Activated naive CD4-positive, alpha-beta T cell treated with anti-CD3 and anti-CD28 coated beads for 36 hours (primary cell): ENCODE measurements around the gene TSPAN17. TPM values are rescaled to one million over a fixed set of nuclear protein-coding genes. Genes with fewer than 3 reads are reported as not detected.

Experiments
- CTCF ChIA-PET: fragments of 350-600 bp; sonication (Branson Sonifier 250); formaldehyde crosslinking; loops from one replicate; lab custom pipeline; 2021; ENCODE audit warnings: antibody characterized with exemption; lab: Charles Lee
- DNase-seq: peaks from one replicate; pipeline ENCODE4 v3.0.0-alpha.2; 2020
- H3K27ac Mint-ChIP-seq: one replicate; pipeline ENCODE4 v1.8.0; 2021; ENCODE audit warnings: mild to moderate bottlenecking, mixed read lengths
- H3K27me3 Mint-ChIP-seq: one replicate; pipeline ENCODE4 v1.8.0; 2021; ENCODE audit warnings: low read depth, mixed read lengths
- H3K36me3 Mint-ChIP-seq: one replicate; pipeline ENCODE4 v1.8.0; 2021; ENCODE audit warnings: low read depth, mixed read lengths
- H3K4me1 Mint-ChIP-seq: one replicate; pipeline ENCODE4 v1.8.0; 2021; ENCODE audit warnings: low read depth, mixed read lengths
- H3K4me3 Mint-ChIP-seq: one replicate; pipeline ENCODE4 v1.8.0; 2021; ENCODE audit warnings: mild to moderate bottlenecking, moderate library complexity, mixed read lengths
- H3K9me3 Mint-ChIP-seq: one replicate; pipeline ENCODE4 v1.8.0; 2021; ENCODE audit warnings: mixed read lengths
- intact Hi-C: fragments of 100-400 bp; cut with micrococcal nuclease; formaldehyde crosslinking; loops from one replicate; pipeline ENCODE4 v1.15.1; 2023
- total RNA-seq, 2 experiments: library from RNA; stranded (reverse); gene quantifications; one replicate each; pipeline ENCODE4 v1.2.3, GENCODE V29; 2021

TSPAN17 gene
- total RNA-seq, 2 experiments from 2014 or later: 17.2 to 17.4 TPM

DNA sequence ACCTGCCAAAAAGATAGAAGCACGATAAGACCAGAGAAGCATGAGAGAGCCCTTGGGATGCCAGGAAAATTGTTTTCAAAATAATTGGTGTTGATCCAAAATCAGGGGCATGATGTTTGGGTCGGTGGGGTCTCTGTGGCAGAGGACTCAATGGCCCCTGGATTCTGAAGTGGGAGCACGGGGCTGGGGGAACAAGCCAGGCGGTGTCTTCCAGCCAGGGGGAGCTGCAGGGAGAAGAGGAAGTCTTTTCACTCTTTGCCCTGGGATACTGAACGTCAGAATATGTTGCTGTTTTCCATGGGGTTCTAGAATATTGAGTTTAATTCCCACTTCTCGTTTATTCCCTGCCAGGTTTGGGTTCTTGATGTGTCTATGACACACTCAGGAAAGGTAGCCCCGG, 20.4 kb downstream of the TSPAN17 start:
- Mint-ChIP-seq H3K4me1 (no peaks in the 10 kb centered on the region), H3K36me3 (no peaks in the 10 kb centered on the region), H3K4me3 (no peak overlapping the region), H3K27me3 (peaks cover 14% of the 10 kb centered on the region), H3K27ac (no peak overlapping the region), H3K9me3 (no peaks in the 10 kb centered on the region)
- intact Hi-C loops: no loop called here
- DNase-seq: no peak
- CTCF ChIA-PET: interaction anchor here (1.3 kb wide), 1 partner anchor 9 kb away, joined by 6 read pairs; no protein-coding TSS in a partner anchor

- H3K4me3 Mint-ChIP-seq: no peak overlapping the region
- DNase-seq: no peak
- no peaks in the 10 kb centered on the region for H3K9me3 Mint-ChIP-seq
- H3K27me3 Mint-ChIP-seq: peaks cover 12% of the 10 kb centered on the region
- no peaks in the 10 kb centered on the region for H3K36me3 Mint-ChIP-seq
- CTCF ChIA-PET: interaction anchor here (2.3 kb wide), 1 partner anchor 10 kb away, joined by 16 read pairs; no protein-coding TSS in a partner anchor
- H3K4me1 Mint-ChIP-seq: no peaks in the 10 kb centered on the region
- intact Hi-C loops: no loop called here
- no peak overlapping the region for H3K27ac Mint-ChIP-seq
Measured at GRCh38 chr5:176670449-176670848, 23.2 kb downstream of the TSPAN17 start.

DNA sequence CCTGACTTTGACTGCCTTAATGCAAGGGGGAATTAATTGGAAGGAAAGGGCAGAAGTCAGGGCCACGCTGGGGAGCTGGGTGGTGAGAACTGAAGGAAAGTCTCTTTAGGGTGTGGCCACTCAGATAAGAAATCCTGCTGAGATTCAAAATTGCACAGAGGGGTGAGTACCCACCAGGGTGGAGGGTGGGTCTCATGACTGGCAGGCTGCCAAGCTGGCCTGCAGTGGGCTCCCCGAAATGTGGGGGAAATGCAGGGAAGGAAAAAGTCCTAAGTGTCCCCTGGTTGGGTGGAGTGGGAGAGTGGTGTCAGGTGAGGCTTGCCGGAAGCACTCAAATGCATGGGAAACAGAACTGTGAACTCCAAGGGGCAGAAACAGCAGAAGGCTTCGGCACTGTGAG, 24.1 kb downstream of the TSPAN17 start:
- Mint-ChIP-seq H3K9me3 (no peaks in the 10 kb centered on the region), H3K27me3 (peaks cover 10% of the 10 kb centered on the region), H3K4me1 (no peaks in the 10 kb centered on the region), H3K36me3 (no peaks in the 10 kb centered on the region), H3K27ac (no peak overlapping the region), H3K4me3 (no peak overlapping the region)
- CTCF ChIA-PET: interaction anchor here (0.6 kb wide), 1 partner anchor 93 kb away, joined by 4 read pairs; no protein-coding TSS in a partner anchor
- no peak for DNase-seq
- intact Hi-C loops: no loop called here

DNA sequence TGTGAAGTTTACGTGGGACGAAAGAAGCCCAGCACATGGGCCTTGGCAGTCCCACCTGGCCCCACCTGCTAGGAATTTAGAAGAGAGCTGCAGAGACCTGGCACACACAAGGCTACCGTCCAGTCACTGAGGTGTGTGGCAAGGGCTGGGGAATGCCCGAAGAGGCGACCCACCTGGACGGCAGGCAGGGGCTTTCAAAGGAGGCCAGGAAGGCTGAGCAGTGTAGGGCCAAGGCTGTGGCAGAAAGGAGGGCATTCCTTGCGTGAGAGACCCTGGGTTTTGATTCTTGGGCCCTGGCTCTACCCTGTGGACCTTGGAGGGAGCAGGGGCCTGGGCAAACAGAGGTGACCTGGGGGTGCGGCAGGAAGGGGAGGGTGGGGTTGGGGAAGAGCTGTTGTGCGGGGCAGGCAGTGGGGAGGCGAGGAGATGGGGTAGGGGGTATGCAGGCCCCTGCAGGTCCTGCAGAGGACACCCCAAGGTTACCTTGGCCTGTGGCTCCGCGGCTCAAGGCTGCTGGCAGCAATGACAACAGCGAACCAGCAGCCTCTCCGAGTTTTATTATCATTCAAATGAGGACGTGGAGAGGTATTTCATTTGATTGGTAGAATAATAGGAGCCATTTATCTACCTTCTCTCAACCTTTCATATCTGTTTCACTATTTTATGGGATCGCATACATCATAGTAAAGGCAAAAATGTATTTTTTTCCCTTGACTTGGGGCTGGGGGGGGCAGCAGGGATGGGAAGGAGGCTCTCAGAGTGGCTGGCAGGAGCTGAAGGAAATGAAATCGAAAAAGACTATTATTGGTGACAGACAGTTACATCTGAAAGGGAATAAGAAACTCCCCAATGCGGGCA, 24.8 kb downstream of the TSPAN17 start:
- no peak overlapping the region for H3K4me3 Mint-ChIP-seq
- CTCF ChIA-PET: no interaction called here
- intact Hi-C loops: no loop called here
- peaks cover 10% of the 10 kb centered on the region for H3K27me3 Mint-ChIP-seq
- H3K4me1 Mint-ChIP-seq: no peaks in the 10 kb centered on the region
- H3K9me3 Mint-ChIP-seq: no peaks in the 10 kb centered on the region
- no peak for DNase-seq
- H3K36me3 Mint-ChIP-seq: no peaks in the 10 kb centered on the region
- no peak overlapping the region for H3K27ac Mint-ChIP-seq

- DNase-seq: no peak
- Mint-ChIP-seq H3K9me3 (no peaks in the 10 kb centered on the region), H3K27me3 (peaks cover 17% of the 10 kb centered on the region), H3K4me1 (no peaks in the 10 kb centered on the region), H3K36me3 (no peaks in the 10 kb centered on the region), H3K4me3 (no peak overlapping the region), H3K27ac (no peak overlapping the region)
- intact Hi-C loops: no loop called here
- CTCF ChIA-PET: interaction anchor here (0.6 to 1.5 kb wide), 4 partner anchors 13 to 645 kb away, joined by 3 to 7 read pairs (median 3); partner anchors contain the start of genes EIF4E1B and SNCB
Measured at GRCh38 chr5:176673651-176674583, 26.6 kb downstream of the TSPAN17 start.

DNA sequence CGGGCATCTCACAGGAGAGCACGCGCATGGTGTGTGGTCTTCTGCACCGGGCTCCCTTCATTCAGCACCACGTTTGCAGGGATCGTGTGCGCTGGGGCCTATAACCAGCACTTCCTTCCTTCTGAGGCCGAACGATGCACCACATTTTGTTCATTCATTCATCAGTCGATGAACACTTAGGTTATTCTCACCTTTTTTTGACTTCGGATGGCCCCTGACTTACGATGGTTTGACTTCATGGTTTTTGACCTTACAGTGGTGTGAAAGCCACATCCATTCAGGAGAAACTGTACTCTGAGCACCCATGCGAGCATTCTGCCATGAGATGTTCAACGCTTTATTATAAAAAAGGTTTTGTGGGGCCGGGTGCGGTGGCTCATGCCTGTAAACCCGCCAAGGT, 27.5 kb downstream of the TSPAN17 start:
- Mint-ChIP-seq H3K4me3 (no peak overlapping the region), H3K27me3 (peaks cover 26% of the 10 kb centered on the region), H3K4me1 (no peaks in the 10 kb centered on the region), H3K9me3 (no peaks in the 10 kb centered on the region), H3K27ac (no peak overlapping the region), H3K36me3 (no peaks in the 10 kb centered on the region)
- CTCF ChIA-PET: interaction anchor here (0.8 kb wide), 1 partner anchor 44 kb away, joined by 3 read pairs; the partner anchor contains the start of genes EIF4E1B and SNCB
- DNase-seq: no peak
- intact Hi-C loops: no loop called here

GRCh38 chr5:176675676-176676360, 28.5 kb downstream of the TSPAN17 start:
- intact Hi-C loops: no loop called here
- H3K4me1 Mint-ChIP-seq: no peaks in the 10 kb centered on the region
- H3K27ac Mint-ChIP-seq: no peak overlapping the region
- H3K9me3 Mint-ChIP-seq: no peaks in the 10 kb centered on the region
- peaks cover 29% of the 10 kb centered on the region for H3K27me3 Mint-ChIP-seq
- CTCF ChIA-PET: interaction anchor here (0.5 to 1.0 kb wide), 3 partner anchors 15 to 1211 kb away, joined by 3 to 4 read pairs (median 4); no protein-coding TSS in a partner anchor
- no peak for DNase-seq
- H3K36me3 Mint-ChIP-seq: no peaks in the 10 kb centered on the region
- no peak overlapping the region for H3K4me3 Mint-ChIP-seq

GRCh38 chr5:176676361-176676824, 29.1 kb downstream of the TSPAN17 start:
- H3K4me3 Mint-ChIP-seq: no peak overlapping the region
- intact Hi-C loops: no loop called here
- H3K36me3 Mint-ChIP-seq: no peaks in the 10 kb centered on the region
- H3K27ac Mint-ChIP-seq: no peak overlapping the region
- H3K9me3 Mint-ChIP-seq: no peaks in the 10 kb centered on the region
- CTCF ChIA-PET: interaction anchor here (1.0 kb wide), 1 partner anchor 15 kb away, joined by 4 read pairs; no protein-coding TSS in a partner anchor
- peaks cover 27% of the 10 kb centered on the region for H3K27me3 Mint-ChIP-seq
- no peak for DNase-seq
- no peaks in the 10 kb centered on the region for H3K4me1 Mint-ChIP-seq

DNA sequence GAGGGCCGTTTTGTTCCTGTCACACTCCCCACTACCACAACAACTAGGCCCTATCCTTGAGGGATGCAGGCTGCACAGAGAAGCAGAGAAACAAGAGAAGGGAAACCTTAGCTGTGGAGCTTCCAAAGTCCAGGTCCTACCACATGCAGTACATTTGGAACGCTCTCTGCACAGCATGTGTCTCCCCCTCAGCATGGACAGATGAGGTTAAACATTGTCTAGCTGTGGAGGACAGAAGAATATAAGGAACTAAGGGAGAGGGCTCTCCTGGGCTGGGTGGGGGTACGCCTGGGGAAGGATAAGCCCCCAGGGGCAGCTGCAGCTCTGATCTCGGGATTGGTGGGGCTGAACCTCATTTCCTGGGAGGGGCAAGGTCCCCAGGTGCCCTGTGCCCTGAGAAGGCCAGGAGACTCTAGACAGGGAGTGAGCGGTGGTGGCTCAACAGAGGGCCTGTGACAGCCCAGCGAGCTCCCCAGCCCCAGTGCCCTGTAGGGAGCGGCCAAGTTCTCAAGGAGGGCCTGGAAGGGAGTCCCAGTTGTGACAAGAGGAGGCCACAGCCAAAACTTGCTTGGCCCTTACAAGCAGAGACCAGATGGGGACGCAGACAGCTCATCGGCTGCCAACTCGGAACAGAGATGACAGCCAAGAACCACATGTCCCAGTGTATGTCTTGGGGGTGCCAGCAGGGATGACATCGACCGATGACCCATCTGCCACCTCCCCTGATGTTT, 30.1 kb downstream of the TSPAN17 start:
- no peak overlapping the region for H3K4me3 Mint-ChIP-seq
- no peak overlapping the region for H3K27ac Mint-ChIP-seq
- intact Hi-C loops: no loop called here
- peaks cover 34% of the 10 kb centered on the region for H3K27me3 Mint-ChIP-seq
- no peak for DNase-seq
- no peaks in the 10 kb centered on the region for H3K36me3 Mint-ChIP-seq
- no peaks in the 10 kb centered on the region for H3K4me1 Mint-ChIP-seq
- CTCF ChIA-PET: interaction anchor here (1.3 kb wide), 1 partner anchor 17 kb away, joined by 3 read pairs; no protein-coding TSS in a partner anchor
- no peaks in the 10 kb centered on the region for H3K9me3 Mint-ChIP-seq

GRCh38 chr5:176678584-176678983, 31.3 kb downstream of the TSPAN17 start:
- H3K27me3 Mint-ChIP-seq: peaks cover 41% of the 10 kb centered on the region
- CTCF ChIA-PET: interaction anchor here (1.3 kb wide), 1 partner anchor 18 kb away, joined by 3 read pairs; no protein-coding TSS in a partner anchor
- intact Hi-C loops: no loop called here
- H3K4me3 Mint-ChIP-seq: no peak overlapping the region
- DNase-seq: no peak
- H3K36me3 Mint-ChIP-seq: no peaks in the 10 kb centered on the region
- no peak overlapping the region for H3K27ac Mint-ChIP-seq
- H3K4me1 Mint-ChIP-seq: no peaks in the 10 kb centered on the region
- no peaks in the 10 kb centered on the region for H3K9me3 Mint-ChIP-seq
